ENCODE results near the gene GLRX2. TPM values are rescaled to one million over a fixed set of nuclear protein-coding genes. Genes with fewer than 3 reads are reported as not detected.

GLRX2 gene
- total RNA-seq, 1 donor from 2014 or later, result 1.9 TPM

DNA sequence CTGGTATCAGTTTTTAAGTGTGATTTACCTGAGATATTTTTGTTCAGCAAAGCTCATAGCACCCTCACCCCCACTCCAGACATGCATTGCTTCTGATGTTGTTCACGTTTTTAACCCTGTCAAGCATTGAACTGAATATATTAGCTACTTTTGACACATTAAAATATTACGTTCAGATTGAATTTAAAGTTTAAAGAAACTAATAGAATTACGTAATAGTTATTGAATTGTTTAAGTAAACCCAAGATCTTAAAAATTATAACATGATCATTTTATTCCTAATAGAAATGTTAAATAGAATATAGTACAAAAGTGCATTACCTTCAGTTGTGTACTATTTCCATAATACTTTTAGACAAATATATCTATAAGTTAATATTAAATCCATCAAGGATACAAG lies 18.9 kb downstream of the GLRX2 start:
- H3K4me1 Mint-ChIP-seq, result no peaks in the 10 kb centered on the region
- Histone ChIP-seq H3K4me2 (no peak overlapping the region), H3K79me2 (ENCODE audit: low read depth) (no peaks in the 10 kb centered on the region), H3K9ac (no peak overlapping the region), H3F3A (ENCODE audit: low read depth) (no peaks in the 10 kb centered on the region), H3K36me3 (peaks cover 36% of the 10 kb centered on the region), H3K27ac (no peak overlapping the region), H4K20me1 (ENCODE audit: low read depth) (no peaks in the 10 kb centered on the region), H3K4me3 (no peak overlapping the region), H3K9me3 (ENCODE audit: low read depth) (no peaks in the 10 kb centered on the region), H2AFZ (replicated peaks) (no peak overlapping the region), H3K4me1 (no peaks in the 10 kb centered on the region), H3K27me3 (no peaks in the 10 kb centered on the region)
- no peaks in the 10 kb centered on the region for H3K9me3 Mint-ChIP-seq
- H3K4me3 Mint-ChIP-seq, result no peak overlapping the region
- no peaks in the 10 kb centered on the region for H3K27me3 Mint-ChIP-seq (ENCODE audit: insufficient read depth, low read depth)
- no peak for DNase-seq (ENCODE audit: low spot score)
- H3K27ac Mint-ChIP-seq, result no peak overlapping the region
- TF ChIP-seq EZH2 (IDR thresholded peaks at IDR 0.05) (no peak), EZH2phosphoT487 (IDR thresholded peaks at IDR 0.05) (no peak), CTCF (IDR thresholded peaks at IDR 0.05) (no peak)
- peaks cover 14% of the 10 kb centered on the region for H3K36me3 Mint-ChIP-seq

DNA sequence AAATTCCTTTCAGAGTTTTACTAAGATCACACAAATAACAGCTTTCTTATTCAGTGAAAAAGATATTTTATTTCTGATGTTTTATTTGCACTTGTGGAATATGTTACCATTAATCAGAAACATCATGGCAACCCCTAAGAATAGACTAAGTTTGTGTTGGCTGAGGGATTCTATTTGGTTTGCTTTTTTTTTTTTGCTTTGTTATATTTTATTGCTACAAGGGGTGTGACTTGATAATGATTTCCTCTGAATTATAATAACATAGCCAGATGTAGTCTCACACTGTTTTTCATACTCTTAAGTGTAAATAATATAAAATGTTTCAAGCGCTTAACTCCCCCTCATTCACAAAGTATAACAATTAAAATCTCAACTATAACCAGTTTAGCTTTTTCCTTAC lies 20.0 kb downstream of the GLRX2 start:
- no peaks in the 10 kb centered on the region for H4K20me1 ChIP-seq (ENCODE audit: low read depth)
- no peak overlapping the region for H2AFZ ChIP-seq (replicated peaks)
- H3K9me3 ChIP-seq (ENCODE audit: low read depth), result no peaks in the 10 kb centered on the region
- H3K9ac ChIP-seq, result no peak overlapping the region
- Mint-ChIP-seq H3K27me3 (ENCODE audit: insufficient read depth, low read depth) (no peaks in the 10 kb centered on the region), H3K4me1 (no peaks in the 10 kb centered on the region), H3K9me3 (no peaks in the 10 kb centered on the region), H3K27ac (no peak overlapping the region), H3K4me3 (no peak overlapping the region), H3K36me3 (peaks cover 14% of the 10 kb centered on the region)
- DNase-seq (ENCODE audit: low spot score), result no peak
- H3K4me3 ChIP-seq, result no peak overlapping the region
- no peak overlapping the region for H3K4me2 ChIP-seq
- TF ChIP-seq EZH2 (IDR thresholded peaks at IDR 0.05) (no peak), CTCF (IDR thresholded peaks at IDR 0.05) (no peak), EZH2phosphoT487 (IDR thresholded peaks at IDR 0.05) (no peak)
- H3K36me3 ChIP-seq, result peaks cover 47% of the 10 kb centered on the region
- no peaks in the 10 kb centered on the region for H3K4me1 ChIP-seq
- H3K27ac ChIP-seq, result no peak overlapping the region
- no peaks in the 10 kb centered on the region for H3K27me3 ChIP-seq
- no peaks in the 10 kb centered on the region for H3F3A ChIP-seq (ENCODE audit: low read depth)
- no peaks in the 10 kb centered on the region for H3K79me2 ChIP-seq (ENCODE audit: low read depth)

- H3K4me3 Mint-ChIP-seq, result no peak overlapping the region
- H3K9me3 Mint-ChIP-seq, result peaks cover 7% of the 10 kb centered on the region
- no peak overlapping the region for H3K4me3 ChIP-seq
- no peaks in the 10 kb centered on the region for H3K9me3 ChIP-seq (ENCODE audit: low read depth)
- H3K27me3 Mint-ChIP-seq (ENCODE audit: insufficient read depth, low read depth), result no peaks in the 10 kb centered on the region
- H3K27ac Mint-ChIP-seq, result no peak overlapping the region
- H3K27me3 ChIP-seq, result no peaks in the 10 kb centered on the region
- H3K27ac ChIP-seq, result no peak overlapping the region
- H3K36me3 Mint-ChIP-seq, result peaks cover 26% of the 10 kb centered on the region
- H2AFZ ChIP-seq (replicated peaks), result no peak overlapping the region
- no peaks in the 10 kb centered on the region for H4K20me1 ChIP-seq (ENCODE audit: low read depth)
- TF ChIP-seq EZH2 (IDR thresholded peaks at IDR 0.05) (no peak), EZH2phosphoT487 (IDR thresholded peaks at IDR 0.05) (no peak), CTCF (IDR thresholded peaks at IDR 0.05) (no peak)
- H3K4me2 ChIP-seq, result no peak overlapping the region
- no peak for DNase-seq (ENCODE audit: low spot score)
- no peaks in the 10 kb centered on the region for H3F3A ChIP-seq (ENCODE audit: low read depth)
- H3K9ac ChIP-seq, result no peak overlapping the region
- no peaks in the 10 kb centered on the region for H3K4me1 Mint-ChIP-seq
- no peaks in the 10 kb centered on the region for H3K4me1 ChIP-seq
- peaks cover 48% of the 10 kb centered on the region for H3K36me3 ChIP-seq
- H3K79me2 ChIP-seq (ENCODE audit: low read depth), result no peaks in the 10 kb centered on the region
Measured at GRCh38 chr1:193083365-193084088, 21.7 kb downstream of the GLRX2 start.
